H1 (cell line): ENCODE measurements around the gene TNF.

Experiments used
- CBX8 ChIP-seq: fragments of 300-800, 300-1000 bp; sonication (generic); IDR thresholded peaks from 2 replicates; pipeline ENCODE4 v1.7.1; 2016; ENCODE audit warnings: low read depth, low read length, borderline replicate concordance
- CHD1 ChIP-seq: IDR thresholded peaks from 2 replicates; pipeline ENCODE4 v1.6.1; 2012; ENCODE audit warnings: low read depth, low read length, improper control_type of control experiment
- EZH2 ChIP-seq: fragments of 200-600 bp; sonication (generic); IDR thresholded peaks from 2 replicates; pipeline ENCODE4 v1.7.1; 2012; ENCODE audit warnings: low read depth, mild to moderate bottlenecking, moderate library complexity, low read length, inconsistent platforms; ENCODE audit not compliant: severe bottlenecking
- HDAC2 ChIP-seq, 2 experiments: fragments of 300-600 bp in 1 of 2; sonication (generic) in 1 of 2; IDR thresholded peaks; 2 replicates each; pipeline ENCODE4 v1.6.1; 2011 to 2012; ENCODE audit warnings: low read depth in 2 of 2, low read length in 2 of 2, mild to moderate bottlenecking in 2 of 2, moderate library complexity in 2 of 2, borderline replicate concordance in 1 of 2, inconsistent platforms in 1 of 2
- MAX ChIP-seq: IDR thresholded peaks from 2 replicates; pipeline ENCODE4 v1.6.1; 2012; ENCODE audit warnings: inconsistent platforms
- SIN3A ChIP-seq, 2 experiments: IDR thresholded peaks in 1 of 2; conservative IDR thresholded peaks in 1 of 2; 2 replicates each; pipeline ENCODE4 v1.6.1; 2011 to 2012; ENCODE audit warnings: low read length in 2 of 2, improper control_type of control experiment in 1 of 2, low read depth in 1 of 2, mild to moderate bottlenecking in 1 of 2
- SP1 ChIP-seq: IDR thresholded peaks from 2 replicates; pipeline ENCODE4 v1.6.1; 2011; ENCODE audit warnings: low read depth, low read length
- TAF1 ChIP-seq: IDR thresholded peaks from 2 replicates; pipeline ENCODE4 v1.6.1; 2011; ENCODE audit warnings: mild to moderate bottlenecking, low read depth, low read length
- ZNF274 ChIP-seq: IDR thresholded peaks from 2 replicates; pipeline ENCODE4 v1.7.0; 2012; ENCODE audit warnings: low read length, borderline replicate concordance; ENCODE audit errors: extremely low read depth
- TF ChIP-seq, protein P1 (sequence below), 3 experiments: IDR thresholded peaks; 1 replicate in 2 of 3; 2 replicates in 1 of 3; pipeline versions ENCODE4 v1.5.1 to v1.6.1; 2011; ENCODE audit warnings: low read length in 3 of 3, mild to moderate bottlenecking in 3 of 3, inconsistent platforms in 2 of 3, low read depth in 1 of 3, moderate library complexity in 1 of 3; ENCODE audit not compliant: insufficient read depth in 1 of 3; ENCODE audit errors: control extremely low read depth in 1 of 3

- TF ChIP-seq, protein P1, sequence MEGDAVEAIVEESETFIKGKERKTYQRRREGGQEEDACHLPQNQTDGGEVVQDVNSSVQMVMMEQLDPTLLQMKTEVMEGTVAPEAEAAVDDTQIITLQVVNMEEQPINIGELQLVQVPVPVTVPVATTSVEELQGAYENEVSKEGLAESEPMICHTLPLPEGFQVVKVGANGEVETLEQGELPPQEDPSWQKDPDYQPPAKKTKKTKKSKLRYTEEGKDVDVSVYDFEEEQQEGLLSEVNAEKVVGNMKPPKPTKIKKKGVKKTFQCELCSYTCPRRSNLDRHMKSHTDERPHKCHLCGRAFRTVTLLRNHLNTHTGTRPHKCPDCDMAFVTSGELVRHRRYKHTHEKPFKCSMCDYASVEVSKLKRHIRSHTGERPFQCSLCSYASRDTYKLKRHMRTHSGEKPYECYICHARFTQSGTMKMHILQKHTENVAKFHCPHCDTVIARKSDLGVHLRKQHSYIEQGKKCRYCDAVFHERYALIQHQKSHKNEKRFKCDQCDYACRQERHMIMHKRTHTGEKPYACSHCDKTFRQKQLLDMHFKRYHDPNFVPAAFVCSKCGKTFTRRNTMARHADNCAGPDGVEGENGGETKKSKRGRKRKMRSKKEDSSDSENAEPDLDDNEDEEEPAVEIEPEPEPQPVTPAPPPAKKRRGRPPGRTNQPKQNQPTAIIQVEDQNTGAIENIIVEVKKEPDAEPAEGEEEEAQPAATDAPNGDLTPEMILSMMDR (IDR thresholded peaks at IDR 0.05; ENCODE audit: control extremely low read depth in 1 of 3, insufficient read depth in 1 of 3, low read depth in 1 of 3, low read length in 3 of 3) = no peak
- TF ChIP-seq SIN3A (conservative IDR thresholded peaks at IDR 0.05 in 1 of 2, IDR thresholded peaks at IDR 0.05 in 1 of 2; ENCODE audit: low read depth in 1 of 2, low read length in 2 of 2) (no peak), MAX (no peak), SP1 (no peak), TAF1 (no peak), CBX8 (no peak), HDAC2 (IDR thresholded peaks at IDR 0.05; ENCODE audit: borderline replicate concordance in 1 of 2, low read depth in 2 of 2, low read length in 2 of 2) (no peak), CHD1 (no peak), ZNF274 (no peak), EZH2 (no peak)
Measured at GRCh38 chr6:31535538-31536324, 39.6 kb upstream of the TNF start.
